ENCODE results near the gene PLIN3.
"Not testable (repeated sequence)": the region's sequence is repeated elsewhere in the genome, so short reads cannot be mapped to it uniquely, and the experiment has no call there.

PLIN3 gene

GRCh38 chr19:4823577-4823976 lies 43.9 kb downstream of the PLIN3 start:
- H3K27me3 ChIP-seq (ENCODE audit: insufficient read depth, low read length) = no peaks in the 10 kb centered on the region
- H3K9me3 ChIP-seq (ENCODE audit: low read length) = no peaks in the 10 kb centered on the region
- H3K9ac ChIP-seq (ENCODE audit: low read length) = no peak overlapping the region
- no peak overlapping the region for H3K4me3 ChIP-seq (ENCODE audit: low read depth, low read length, poor library complexity, severe bottlenecking)
- no peak overlapping the region for H3K4me2 ChIP-seq (ENCODE audit: low read length)
- TF ChIP-seq EZH2 (IDR thresholded peaks at IDR 0.05; ENCODE audit: borderline replicate concordance, low read length) = no peak
- TF ChIP-seq, protein P1, sequence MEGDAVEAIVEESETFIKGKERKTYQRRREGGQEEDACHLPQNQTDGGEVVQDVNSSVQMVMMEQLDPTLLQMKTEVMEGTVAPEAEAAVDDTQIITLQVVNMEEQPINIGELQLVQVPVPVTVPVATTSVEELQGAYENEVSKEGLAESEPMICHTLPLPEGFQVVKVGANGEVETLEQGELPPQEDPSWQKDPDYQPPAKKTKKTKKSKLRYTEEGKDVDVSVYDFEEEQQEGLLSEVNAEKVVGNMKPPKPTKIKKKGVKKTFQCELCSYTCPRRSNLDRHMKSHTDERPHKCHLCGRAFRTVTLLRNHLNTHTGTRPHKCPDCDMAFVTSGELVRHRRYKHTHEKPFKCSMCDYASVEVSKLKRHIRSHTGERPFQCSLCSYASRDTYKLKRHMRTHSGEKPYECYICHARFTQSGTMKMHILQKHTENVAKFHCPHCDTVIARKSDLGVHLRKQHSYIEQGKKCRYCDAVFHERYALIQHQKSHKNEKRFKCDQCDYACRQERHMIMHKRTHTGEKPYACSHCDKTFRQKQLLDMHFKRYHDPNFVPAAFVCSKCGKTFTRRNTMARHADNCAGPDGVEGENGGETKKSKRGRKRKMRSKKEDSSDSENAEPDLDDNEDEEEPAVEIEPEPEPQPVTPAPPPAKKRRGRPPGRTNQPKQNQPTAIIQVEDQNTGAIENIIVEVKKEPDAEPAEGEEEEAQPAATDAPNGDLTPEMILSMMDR (IDR thresholded peaks at IDR 0.05; ENCODE audit: low read length) = no peak
- peaks cover 6% of the 10 kb centered on the region; the same call in 1 of the 2 replicates for H3K79me2 ChIP-seq (ENCODE audit: insufficient read depth, low read length)
- no peaks in the 10 kb centered on the region for H3F3A ChIP-seq (ENCODE audit: insufficient read depth, low read length)
- no peak overlapping the region for H2AFZ ChIP-seq (ENCODE audit: low read length)
- H3K9me2 ChIP-seq (ENCODE audit: low read depth, low read length) = no peaks in the 10 kb centered on the region
- peak overlapping the region; percentile 94 for H3K27ac ChIP-seq (ENCODE audit: low read depth, low read length, poor library complexity, severe bottlenecking)
- H3K36me3 ChIP-seq (ENCODE audit: insufficient read depth, low read length) = no peaks in the 10 kb centered on the region; the same call in 1 of the 2 replicates
- no peaks in the 10 kb centered on the region for H4K20me1 ChIP-seq (ENCODE audit: insufficient read depth, low read length)
- peaks cover 20% of the 10 kb centered on the region for H3K4me1 ChIP-seq (ENCODE audit: insufficient read depth, low read length, severe bottlenecking)

DNA sequence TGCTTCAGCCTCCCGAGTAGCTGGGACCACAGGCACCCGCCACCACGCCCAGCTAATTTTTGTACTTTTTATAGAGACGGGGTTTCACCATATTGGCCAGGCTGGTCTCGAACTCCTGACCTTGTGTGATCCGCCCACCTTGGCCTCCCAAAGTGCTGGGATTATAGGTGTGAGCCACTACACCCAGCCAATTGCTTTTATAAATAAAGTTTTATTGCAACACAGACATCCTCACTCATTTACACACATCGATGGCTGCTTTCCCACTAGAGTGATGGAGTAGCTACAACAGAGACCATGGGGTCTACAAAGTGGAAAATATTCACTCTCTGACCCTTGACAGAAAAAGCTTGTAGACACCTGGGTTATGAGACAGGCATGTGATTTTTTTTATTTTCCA lies 45.1 kb downstream of the PLIN3 start:
- not testable (repeated sequence) for H3K27me3 ChIP-seq (ENCODE audit: insufficient read depth, low read length); H3K9me3 ChIP-seq (ENCODE audit: low read length); H3K36me3 ChIP-seq (ENCODE audit: insufficient read depth, low read length); H3K79me2 ChIP-seq (ENCODE audit: insufficient read depth, low read length); H3K9ac ChIP-seq (ENCODE audit: low read length); H3F3A ChIP-seq (ENCODE audit: insufficient read depth, low read length); H4K20me1 ChIP-seq (ENCODE audit: insufficient read depth, low read length); H2AFZ ChIP-seq (ENCODE audit: low read length); H3K9me2 ChIP-seq (ENCODE audit: low read depth, low read length); H3K4me3 ChIP-seq (ENCODE audit: low read depth, low read length, poor library complexity, severe bottlenecking)
- H3K4me1 ChIP-seq (ENCODE audit: insufficient read depth, low read length, severe bottlenecking) = peaks cover 14% of the 10 kb centered on the region
- peak overlapping the region; percentile 94 for H3K27ac ChIP-seq (ENCODE audit: low read depth, low read length, poor library complexity, severe bottlenecking)
- peak overlapping the region; percentile 6; the same call in 1 of the 2 replicates for H3K4me2 ChIP-seq (ENCODE audit: low read length)

DNA sequence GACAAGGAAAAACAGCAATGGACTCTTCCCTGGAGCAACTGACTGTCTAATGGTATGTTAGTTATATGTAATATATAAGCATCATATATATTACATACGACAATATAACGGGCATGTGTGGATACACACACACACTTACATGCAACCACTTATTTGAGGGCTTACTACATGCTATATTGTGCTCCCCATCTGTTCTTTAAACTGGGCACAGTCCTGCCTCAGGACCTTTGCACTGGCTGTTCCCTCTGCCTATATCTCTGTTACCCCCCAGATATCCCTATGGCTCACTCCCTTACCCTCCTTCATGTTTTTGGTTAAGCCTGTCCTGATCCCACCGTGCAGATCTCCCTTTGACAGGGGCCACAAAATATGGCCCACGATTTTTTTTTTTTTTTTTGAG lies 46.2 kb downstream of the PLIN3 start:
- Histone ChIP-seq H2AFZ (ENCODE audit: low read length) (no peak overlapping the region), H3F3A (ENCODE audit: insufficient read depth, low read length) (no peaks in the 10 kb centered on the region), H4K20me1 (ENCODE audit: insufficient read depth, low read length) (no peaks in the 10 kb centered on the region), H3K4me2 (ENCODE audit: low read length) (no peak overlapping the region), H3K27ac (ENCODE audit: low read depth, low read length, poor library complexity, severe bottlenecking) (no peak overlapping the region), H3K79me2 (ENCODE audit: insufficient read depth, low read length) (no peaks in the 10 kb centered on the region; the same call in 1 of the 2 replicates), H3K9me3 (ENCODE audit: low read length) (no peaks in the 10 kb centered on the region), H3K9ac (ENCODE audit: low read length) (no peak overlapping the region), H3K9me2 (ENCODE audit: low read depth, low read length) (no peaks in the 10 kb centered on the region), H3K36me3 (ENCODE audit: insufficient read depth, low read length) (peaks cover 19% of the 10 kb centered on the region), H3K27me3 (ENCODE audit: insufficient read depth, low read length) (no peaks in the 10 kb centered on the region), H3K4me3 (ENCODE audit: low read depth, low read length, poor library complexity, severe bottlenecking) (no peak overlapping the region), H3K4me1 (ENCODE audit: insufficient read depth, low read length, severe bottlenecking) (peaks cover 14% of the 10 kb centered on the region)
- TF ChIP-seq EZH2 (IDR thresholded peaks at IDR 0.05; ENCODE audit: borderline replicate concordance, low read length) = no peak
- TF ChIP-seq, protein P1 (IDR thresholded peaks at IDR 0.05; ENCODE audit: low read length) = no peak

DNA sequence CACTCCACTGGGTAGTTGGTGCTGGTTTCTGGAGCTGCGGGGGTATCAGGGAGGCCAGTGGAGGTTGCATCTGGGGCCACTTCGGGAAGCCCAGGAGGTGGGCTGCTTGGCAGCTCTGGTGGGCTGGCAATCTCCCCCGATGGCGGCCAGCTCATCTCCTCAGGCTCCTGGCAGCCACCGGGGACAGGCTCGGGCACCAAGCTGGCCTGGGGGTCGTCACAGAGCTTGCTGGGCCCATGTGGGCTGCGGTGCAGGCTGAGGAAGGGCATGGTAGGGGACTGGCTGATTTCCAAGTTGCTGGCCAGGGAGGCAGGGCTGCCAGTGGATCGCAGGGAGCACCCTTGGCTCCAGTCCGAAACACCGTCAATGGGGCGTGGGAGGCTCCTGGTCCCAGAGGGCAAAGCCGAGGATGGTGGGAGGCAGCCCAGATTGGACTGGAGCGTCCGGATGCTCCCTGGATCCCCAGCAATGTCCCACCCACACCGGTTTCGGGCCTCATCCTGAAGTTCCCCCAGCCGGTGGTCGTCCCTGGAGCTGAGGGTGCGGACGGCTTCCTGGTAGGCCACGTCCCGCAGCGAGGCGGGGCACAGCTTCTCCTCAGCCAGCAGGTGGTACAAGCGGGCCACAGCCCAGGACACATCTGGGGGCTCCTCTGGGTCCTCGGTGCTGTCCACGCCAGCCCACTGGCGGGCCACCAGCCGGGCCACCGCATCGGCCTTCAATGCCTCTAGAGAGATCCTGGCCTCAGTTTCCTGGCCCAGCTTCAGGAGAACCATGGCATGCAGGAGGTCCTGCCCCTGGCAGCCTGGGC lies 49.8 kb downstream of the PLIN3 start:
- no peaks in the 10 kb centered on the region for H3K9me2 ChIP-seq (ENCODE audit: low read depth, low read length)
- no peaks in the 10 kb centered on the region for H4K20me1 ChIP-seq (ENCODE audit: insufficient read depth, low read length)

More for the DNA sequence above, 49.8 kb downstream of the PLIN3 start:
- no peak overlapping the region for H2AFZ ChIP-seq (ENCODE audit: low read length)
- no peaks in the 10 kb centered on the region for H3K27me3 ChIP-seq (ENCODE audit: insufficient read depth, low read length)
- no peak overlapping the region for H3K4me3 ChIP-seq (ENCODE audit: low read depth, low read length, poor library complexity, severe bottlenecking)
- no peaks in the 10 kb centered on the region for H3K79me2 ChIP-seq (ENCODE audit: insufficient read depth, low read length)
- no peaks in the 10 kb centered on the region for H3K9me3 ChIP-seq (ENCODE audit: low read length)
- H3K9ac ChIP-seq (ENCODE audit: low read length) = no peak overlapping the region
- H3F3A ChIP-seq (ENCODE audit: insufficient read depth, low read length) = no peaks in the 10 kb centered on the region
- H3K27ac ChIP-seq (ENCODE audit: low read depth, low read length, poor library complexity, severe bottlenecking) = no peak overlapping the region
- H3K36me3 ChIP-seq (ENCODE audit: insufficient read depth, low read length) = peaks cover 24% of the 10 kb centered on the region
- TF ChIP-seq, protein P1 (IDR thresholded peaks at IDR 0.05; ENCODE audit: low read length) = no peak
- no peak for TF ChIP-seq EZH2 (IDR thresholded peaks at IDR 0.05; ENCODE audit: borderline replicate concordance, low read length)
- H3K4me2 ChIP-seq (ENCODE audit: low read length) = no peak overlapping the region
- peaks cover 25% of the 10 kb centered on the region for H3K4me1 ChIP-seq (ENCODE audit: insufficient read depth, low read length, severe bottlenecking)

Measured in OCI-LY1 (cell line).